Naive thymus-derived CD8-positive, alpha-beta T cell (primary cell): ENCODE results near the gene COL1A1. TPM values are rescaled to one million over a fixed set of nuclear protein-coding genes. Genes with fewer than 3 reads are reported as not detected.

Experiments used
- ATAC-seq, 2 donors: fragments of 150-1000 bp; cut with Tn5 transposase in 1 of 2; sonication (Bioruptor Pico), chemical (Tn5 transposase) in 1 of 2; 1 replicate in 1 of 2; 2 replicates in 1 of 2; pipeline ENCODE4 v1.10.0; 2021; ENCODE audit warnings: mild to moderate bottlenecking in 2 of 2, moderate library complexity in 2 of 2
- POLR2A ChIA-PET: fragments of 350-600 bp; sonication (Branson Sonifier 250); formaldehyde crosslinking; loops from one replicate; lab custom pipeline; 2021; ENCODE audit warnings: antibody characterized with exemption; lab: Charles Lee
- DNase-seq, 10 donors: peaks; one replicate each; pipeline versions ENCODE4 v3.0.0 to v3.0.0-alpha.2; 2020 to 2022
- H3K27ac Mint-ChIP-seq, 10 donors: one replicate each; pipeline ENCODE4 v1.8.0; 2020 to 2022; ENCODE audit warnings: mild to moderate bottlenecking in 10 of 10, mixed read lengths in 10 of 10, moderate library complexity in 4 of 10, inconsistent platforms in 1 of 10
- H3K27me3 Mint-ChIP-seq, 5 donors: one replicate each; pipeline ENCODE4 v1.8.0; 2021 to 2022; ENCODE audit warnings: mixed read lengths in 5 of 5
- H3K36me3 Mint-ChIP-seq, 3 donors: one replicate each; pipeline ENCODE4 v1.8.0; 2020 to 2022; ENCODE audit warnings: mixed read lengths in 3 of 3, mild to moderate bottlenecking in 2 of 3, inconsistent platforms in 1 of 3
- H3K4me1 Mint-ChIP-seq, 4 donors: one replicate each; pipeline ENCODE4 v1.8.0; 2021 to 2022; ENCODE audit warnings: mixed read lengths in 4 of 4
- H3K4me3 Mint-ChIP-seq, 10 donors: one replicate each; pipeline ENCODE4 v1.8.0; 2020 to 2022; ENCODE audit warnings: mild to moderate bottlenecking in 10 of 10, mixed read lengths in 10 of 10, moderate library complexity in 6 of 10, inconsistent platforms in 1 of 10
- H3K9me3 Mint-ChIP-seq, 9 donors: one replicate each; pipeline ENCODE4 v1.8.0; 2020 to 2022; ENCODE audit warnings: mixed read lengths in 9 of 9, mild to moderate bottlenecking in 3 of 9, inconsistent platforms in 1 of 9, moderate library complexity in 1 of 9
- polyA plus RNA-seq, 3 donors: library from polyadenylated mRNA; unstranded; fragments of 300-500 nt; fragmentation: Illumina TruSeq; gene quantifications; one replicate each; pipeline ENCODE4 v1.2.3, GENCODE V29; 2021
- total RNA-seq, 8 experiments: library from RNA in 2 of 8; stranded (reverse) in 2 of 8; gene quantifications; one replicate each; pipeline ENCODE4 v1.2.3 and lab custom pipeline; 2021 to 2026

The COL1A1 gene
- total and polyA plus RNA-seq, 5 experiments from 2014 or later: 0.44 to 0.83 TPM; not detected in 3

- DNase-seq: no peak
- POLR2A ChIA-PET: no interaction called here
- Mint-ChIP-seq H3K36me3 (no peaks in the 10 kb centered on the region), H3K9me3 (no peaks in the 10 kb centered on the region), H3K4me3 (no peak overlapping the region), H3K27ac (no peak overlapping the region), H3K27me3 (peaks cover 48 to 81% (median 70%) of the 10 kb centered on the region in 5 donors), H3K4me1 (peaks cover 11 to 20% (median 19%) of the 10 kb centered on the region in 4 donors)
- ATAC-seq: no peak
These were observed 3.0 kb upstream of the COL1A1 start for GRCh38 chr17:50204431-50204830.

GRCh38 chr17:50203604-50204345, 2.3 kb upstream of the COL1A1 start:
- Mint-ChIP-seq H3K9me3 (no peaks in the 10 kb centered on the region), H3K27me3 (peaks cover 46 to 77% (median 65%) of the 10 kb centered on the region in 5 donors), H3K4me1 (peaks cover 11 to 22% (median 19%) of the 10 kb centered on the region in 4 donors), H3K4me3 (no peak overlapping the region), H3K27ac (no peak overlapping the region), H3K36me3 (no peaks in the 10 kb centered on the region)
- DNase-seq: no peak
- ATAC-seq: no peak
- POLR2A ChIA-PET: no interaction called here

DNA sequence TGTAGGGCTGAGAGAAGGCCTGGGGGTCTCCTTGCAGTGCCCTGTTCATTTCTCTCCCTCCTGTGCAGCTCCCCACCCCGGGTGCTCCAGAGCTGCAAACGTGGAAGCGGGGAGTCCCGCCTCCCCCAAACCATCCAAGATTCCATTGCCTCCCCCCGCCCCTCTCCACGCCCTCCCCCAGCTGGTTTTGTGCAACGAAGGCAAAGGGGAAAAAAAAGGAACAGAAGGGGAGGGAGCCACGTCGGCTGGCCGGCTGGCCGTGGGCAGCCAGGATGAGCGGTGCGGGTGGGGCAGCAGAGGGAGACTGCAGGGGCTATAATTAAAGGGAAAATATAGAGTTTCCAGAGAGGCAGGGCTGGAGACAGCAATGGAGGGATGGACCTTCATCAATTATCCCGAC, 1.7 kb upstream of the COL1A1 start:
- peak overlapping the region in 1 of 10 donors; percentile 52 for H3K4me3 Mint-ChIP-seq
- H3K9me3 Mint-ChIP-seq: no peaks in the 10 kb centered on the region
- DNase-seq (no peak), ATAC-seq (no peak)
- peaks cover 46 to 77% (median 62%) of the 10 kb centered on the region in 5 donors for H3K27me3 Mint-ChIP-seq
- H3K4me1 Mint-ChIP-seq: peaks cover 16 to 28% (median 23%) of the 10 kb centered on the region in 4 donors
- no peaks in the 10 kb centered on the region for H3K36me3 Mint-ChIP-seq
- no peak overlapping the region for H3K27ac Mint-ChIP-seq
- POLR2A ChIA-PET: no interaction called here

- ATAC-seq (peak; percentile 50 to 78), DNase-seq (peak; percentile 60 to 88 (median 77))
- H3K9me3 Mint-ChIP-seq: no peaks in the 10 kb centered on the region
- POLR2A ChIA-PET: interaction anchor here (0.5 to 2.4 kb wide), 5 partner anchors 12 to 97 kb away, joined by 3 to 7 read pairs (median 3); no protein-coding TSS in a partner anchor
- H3K27ac Mint-ChIP-seq: peak overlapping the region in 8 of 10 donors; percentile 43 to 96 (median 91)
- no peaks in the 10 kb centered on the region for H3K36me3 Mint-ChIP-seq
- peak overlapping the region; percentile 73 to 93 (median 76) for H3K4me3 Mint-ChIP-seq
- peaks cover 34 to 63% (median 46%) of the 10 kb centered on the region in 5 donors for H3K27me3 Mint-ChIP-seq
- peaks cover 12 to 26% (median 15%) of the 10 kb centered on the region in 4 donors for H3K4me1 Mint-ChIP-seq
These were observed 765 bp downstream of the COL1A1 start for GRCh38 chr17:50200457-50201275.

DNA sequence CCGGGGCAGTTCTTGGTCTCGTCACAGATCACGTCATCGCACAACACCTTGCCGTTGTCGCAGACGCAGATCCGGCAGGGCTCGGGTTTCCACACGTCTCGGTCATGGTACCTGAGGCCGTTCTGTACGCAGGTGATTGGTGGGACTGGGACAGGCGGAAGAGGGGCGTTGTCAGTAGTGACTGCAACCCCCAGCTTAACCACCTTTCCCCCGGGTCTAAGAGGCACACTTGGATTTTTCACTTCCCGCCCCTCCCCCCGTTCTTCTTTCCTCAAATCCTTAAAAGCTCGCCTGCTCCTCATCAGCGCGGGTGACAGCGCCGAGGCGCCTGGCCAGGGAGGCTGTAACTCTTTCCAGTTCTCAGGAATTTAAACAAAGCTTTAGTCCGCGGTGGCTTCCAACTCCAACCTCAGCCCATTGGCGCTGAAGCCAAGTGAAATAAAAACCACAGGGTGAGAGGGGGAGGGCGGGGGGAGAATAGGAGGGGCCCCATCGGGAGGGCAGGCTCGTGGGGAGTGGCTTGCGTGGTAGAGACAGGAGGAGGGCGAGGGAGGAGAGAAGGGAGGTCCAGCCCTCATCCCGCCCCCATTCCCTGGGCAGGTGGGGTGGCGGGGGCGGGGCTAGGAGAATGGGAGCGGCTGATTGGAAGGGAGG, 1.5 kb downstream of the COL1A1 start:
- DNase-seq: peak; percentile 31 to 89 (median 78)
- ATAC-seq: peak; percentile 73 to 90
- Mint-ChIP-seq H3K4me1 (peaks cover 12 to 26% (median 15%) of the 10 kb centered on the region in 4 donors), H3K27me3 (peaks cover 28 to 56% (median 39%) of the 10 kb centered on the region in 5 donors), H3K4me3 (peak overlapping the region; percentile 73 to 93 (median 76)), H3K36me3 (no peaks in the 10 kb centered on the region), H3K9me3 (no peaks in the 10 kb centered on the region), H3K27ac (peak overlapping the region in 9 of 10 donors; percentile 60 to 96 (median 91))
- POLR2A ChIA-PET: interaction anchor here (0.5 to 2.4 kb wide), 5 partner anchors 13 to 145 kb away, joined by 3 to 7 read pairs (median 3); no protein-coding TSS in a partner anchor

GRCh38 chr17:50199211-50199802, 2.1 kb downstream of the COL1A1 start:
- H3K4me1 Mint-ChIP-seq: peaks cover 12 to 26% (median 15%) of the 10 kb centered on the region in 4 donors
- no peaks in the 10 kb centered on the region for H3K36me3 Mint-ChIP-seq
- DNase-seq: no peak
- no peaks in the 10 kb centered on the region for H3K9me3 Mint-ChIP-seq
- H3K4me3 Mint-ChIP-seq: peak overlapping the region in 7 of 10 donors; percentile 10 to 82 (median 74)
- peaks cover 27 to 50% (median 37%) of the 10 kb centered on the region in 5 donors for H3K27me3 Mint-ChIP-seq
- peak overlapping the region in 7 of 10 donors; percentile 84 to 96 (median 91) for H3K27ac Mint-ChIP-seq
- no peak for ATAC-seq
- POLR2A ChIA-PET: interaction anchor here (0.6 kb wide), 1 partner anchor 146 kb away, joined by 3 read pairs; no protein-coding TSS in a partner anchor

DNA sequence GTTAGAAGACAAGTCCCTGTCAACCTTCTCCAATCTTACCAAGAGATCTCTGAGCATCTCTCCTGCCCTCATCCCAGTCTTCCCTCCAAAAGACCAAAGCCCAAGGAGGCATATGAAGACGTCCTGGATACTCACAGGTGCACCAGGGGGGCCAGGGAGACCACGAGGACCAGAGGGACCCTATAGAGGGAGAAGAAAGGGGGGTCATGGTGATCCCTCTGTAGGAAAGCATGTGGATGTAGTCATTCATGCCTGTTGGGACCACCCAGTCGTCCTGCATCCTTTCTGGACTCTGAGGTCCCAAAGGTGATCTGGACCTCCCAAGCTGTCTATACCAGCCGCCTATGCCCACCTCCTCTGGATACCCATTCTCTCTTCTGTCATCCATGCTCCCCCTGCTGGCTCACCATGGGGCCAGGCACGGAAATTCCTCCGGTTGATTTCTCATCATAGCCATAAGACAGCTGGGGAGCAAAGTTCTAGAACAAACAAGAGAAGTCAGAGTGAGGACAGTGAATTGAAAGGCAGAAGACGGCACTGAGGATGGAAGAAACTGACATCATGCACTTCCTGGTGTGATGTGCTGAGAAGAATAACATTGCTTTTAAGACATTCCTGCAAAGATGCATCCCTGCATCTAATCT, 3.3 kb downstream of the COL1A1 start:
- Mint-ChIP-seq H3K36me3 (no peaks in the 10 kb centered on the region), H3K4me3 (peak overlapping the region in 6 of 10 donors; percentile 6 to 71 (median 54))

DNA sequence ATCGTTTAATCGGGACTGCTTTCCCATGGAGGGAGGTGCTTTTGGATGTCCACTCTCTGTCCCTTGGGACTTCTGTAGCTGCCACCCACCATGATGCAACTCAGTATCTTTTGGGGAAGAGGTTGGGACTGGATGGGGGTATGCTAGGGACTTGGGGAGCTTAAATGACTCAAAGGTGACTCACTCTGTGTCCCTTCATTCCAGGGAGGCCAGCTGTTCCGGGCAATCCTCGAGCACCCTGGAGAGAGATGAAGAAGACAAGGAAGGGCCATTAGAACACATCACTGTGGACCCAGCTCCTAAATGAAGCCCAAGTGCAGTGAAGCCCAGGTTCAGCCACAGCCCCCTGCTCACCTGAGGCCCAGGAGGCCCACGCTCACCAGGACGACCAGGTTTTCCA, 4.6 kb downstream of the COL1A1 start:
- Mint-ChIP-seq H3K36me3 (no peaks in the 10 kb centered on the region), H3K27me3 (peaks cover 11 to 33% (median 20%) of the 10 kb centered on the region in 5 donors), H3K9me3 (no peaks in the 10 kb centered on the region), H3K4me1 (peaks cover 12 to 26% (median 15%) of the 10 kb centered on the region in 4 donors), H3K27ac (peak overlapping the region in 3 of 10 donors; percentile 21 to 85 (median 41)), H3K4me3 (no peak overlapping the region)
- DNase-seq (no peak), ATAC-seq (no peak)
- POLR2A ChIA-PET: no interaction called here

More for the DNA sequence above, 3.3 kb downstream of the COL1A1 start:
- Mint-ChIP-seq H3K4me1 (peaks cover 12 to 27% (median 15%) of the 10 kb centered on the region in 4 donors), H3K9me3 (no peaks in the 10 kb centered on the region), H3K27ac (peak overlapping the region in 6 of 10 donors; percentile 23 to 85 (median 71)), H3K27me3 (peaks cover 24 to 46% (median 33%) of the 10 kb centered on the region in 5 donors)
- POLR2A ChIA-PET: interaction anchor here (1.5 kb wide), 1 partner anchor 28 kb away, joined by 4 read pairs; no protein-coding TSS in a partner anchor
- DNase-seq (peak in 9 of 10 donors; percentile 29 to 63 (median 39)), ATAC-seq (peak in 1 of 2 donors; percentile 9)

DNA sequence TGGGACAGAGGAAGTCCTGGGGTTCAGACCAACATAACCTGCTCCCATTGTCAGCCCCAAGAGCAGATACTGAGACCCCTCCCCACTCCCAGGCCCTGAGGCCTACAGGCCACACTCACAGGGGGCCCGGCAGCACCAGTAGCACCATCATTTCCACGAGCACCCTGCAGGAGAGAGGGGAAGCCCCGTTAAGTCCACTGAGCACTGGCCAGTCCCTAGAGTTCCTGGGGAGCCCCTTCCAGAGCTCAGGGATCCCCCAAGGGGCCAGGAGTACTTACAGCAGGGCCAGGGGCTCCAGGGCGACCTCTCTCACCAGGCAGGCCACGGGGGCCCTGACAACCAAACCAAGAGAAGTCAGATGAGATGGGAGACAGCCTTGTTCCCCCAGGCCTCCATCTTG, 5.4 kb downstream of the COL1A1 start:
- H3K27me3 Mint-ChIP-seq: peaks cover 5 to 25% (median 16%) of the 10 kb centered on the region in 5 donors
- H3K27ac Mint-ChIP-seq: peak overlapping the region in 2 of 10 donors; percentile 33 to 85
- ATAC-seq: no peak
- POLR2A ChIA-PET: no interaction called here
- H3K4me1 Mint-ChIP-seq: peaks cover 9 to 23% (median 11%) of the 10 kb centered on the region in 4 donors
- H3K4me3 Mint-ChIP-seq: no peak overlapping the region
- H3K36me3 Mint-ChIP-seq: no peaks in the 10 kb centered on the region
- no peaks in the 10 kb centered on the region for H3K9me3 Mint-ChIP-seq
- DNase-seq: no peak

GRCh38 chr17:50194934-50195865, 6.2 kb downstream of the COL1A1 start:
- DNase-seq (no peak), ATAC-seq (no peak)
- POLR2A ChIA-PET: no interaction called here
- H3K36me3 Mint-ChIP-seq: no peaks in the 10 kb centered on the region
- peaks cover 0 to 19% (median 8%) of the 10 kb centered on the region in 5 donors for H3K27me3 Mint-ChIP-seq
- H3K27ac Mint-ChIP-seq: no peak overlapping the region
- H3K9me3 Mint-ChIP-seq: no peaks in the 10 kb centered on the region
- no peak overlapping the region for H3K4me3 Mint-ChIP-seq
- H3K4me1 Mint-ChIP-seq: peaks cover under 1 to 16% (median 6%) of the 10 kb centered on the region in 4 donors
